Neural cell (in vitro differentiated cells): Measurements from ENCODE around the gene AMD1. TPM values are rescaled to one million over a fixed set of nuclear protein-coding genes. Genes with fewer than 3 reads are reported as not detected.

ENCODE experiments used
- H2AFZ ChIP-seq: fragments of 200-600, 300-800 bp; sonication (generic), shearing (Covaris generic); 2 replicates; pipeline ENCODE4 v1.6.0; 2014; ENCODE audit warnings: low read depth, mild to moderate bottlenecking, antibody characterized with exemption, low read length, moderate library complexity
- H3F3A ChIP-seq: fragments of 200-600 bp; shearing (Covaris generic); 2 replicates; pipeline ENCODE4 v1.6.1; 2016; ENCODE audit warnings: mild to moderate bottlenecking, moderate library complexity, mixed read lengths, antibody characterized with exemption, low read length; ENCODE audit not compliant: insufficient read depth, poor library complexity, severe bottlenecking
- H3K27ac ChIP-seq: fragments of 200-600, 300-800 bp; sonication (generic), shearing (Covaris generic); 2 replicates; pipeline ENCODE4 v1.5.1; 2014; ENCODE audit warnings: mild to moderate bottlenecking, low read length, moderate library complexity
- H3K27me3 ChIP-seq: fragments of 300-800, 200-600 bp; sonication (generic), shearing (Covaris generic); 2 replicates; pipeline ENCODE4 v1.6.0; 2014; ENCODE audit warnings: mild to moderate bottlenecking, low read depth, low read length, moderate library complexity; ENCODE audit not compliant: insufficient read depth
- H3K36me3 ChIP-seq: fragments of 300-800, 200-600 bp; sonication (generic), shearing (Covaris generic); 2 replicates; pipeline ENCODE4 v1.5.1; 2014; ENCODE audit warnings: mild to moderate bottlenecking, antibody characterized with exemption, low read length, moderate library complexity; ENCODE audit not compliant: insufficient read depth
- H3K4me2 ChIP-seq: fragments of 300-800, 200-600 bp; sonication (generic), shearing (Covaris generic); 2 replicates; pipeline ENCODE4 v1.6.0; 2014; ENCODE audit warnings: mild to moderate bottlenecking, low read length
- H3K4me3 ChIP-seq: fragments of 300-800, 200-600 bp; sonication (generic), shearing (Covaris generic); 2 replicates; pipeline ENCODE4 v1.5.1; 2014; ENCODE audit warnings: mild to moderate bottlenecking, low read length, moderate library complexity
- H3K79me2 ChIP-seq: fragments of 200-600 bp; shearing (Covaris generic); replicated peaks from 2 replicates; pipeline ENCODE4 v1.6.0; 2014; ENCODE audit warnings: mild to moderate bottlenecking, low read length, moderate library complexity; ENCODE audit not compliant: insufficient read depth
- H3K9ac ChIP-seq: fragments of 300-800, 200-600 bp; sonication (generic), shearing (Covaris generic); 2 replicates; pipeline ENCODE4 v1.6.1; 2016; ENCODE audit warnings: mild to moderate bottlenecking, low read length, mixed read lengths
- H3K9me2 ChIP-seq: fragments of 200-600 bp; shearing (Covaris generic); 2 replicates; pipeline ENCODE4 v1.6.1; 2016; ENCODE audit warnings: mild to moderate bottlenecking, low read length, mixed read lengths; ENCODE audit not compliant: insufficient read depth
- H3K9me3 ChIP-seq: fragments of 200-600, 300-800 bp; sonication (generic), shearing (Covaris generic); 2 replicates; pipeline ENCODE4 v1.6.1; 2016; ENCODE audit warnings: mild to moderate bottlenecking, mixed run types, low read length, moderate library complexity, mixed read lengths
- H4K20me1 ChIP-seq: fragments of 200-600 bp; shearing (Covaris generic); 2 replicates; pipeline ENCODE4 v1.6.1; 2016; ENCODE audit warnings: mild to moderate bottlenecking, mixed run types; ENCODE audit not compliant: insufficient read depth
- CTCF ChIP-seq: fragments of 450-650 bp; IDR thresholded peaks from 2 replicates; pipeline ENCODE4 v1.5.1; 2014; ENCODE audit warnings: antibody characterized with exemption, mild to moderate bottlenecking, moderate library complexity; ENCODE audit not compliant: poor library complexity, severe bottlenecking
- EP300 ChIP-seq: fragments of 450-650 bp; conservative IDR thresholded peaks from 2 replicates; pipeline ENCODE4 v1.6.1; 2014; ENCODE audit warnings: antibody characterized with exemption, mild to moderate bottlenecking, moderate library complexity; ENCODE audit not compliant: poor library complexity, severe bottlenecking
- EZH2 ChIP-seq: fragments of 200-600, 300-800 bp; shearing (Covaris generic), sonication (generic); IDR thresholded peaks from 2 replicates; pipeline ENCODE4 v1.6.1; 2014; ENCODE audit warnings: antibody characterized with exemption, low read length, borderline replicate concordance, mild to moderate bottlenecking; ENCODE audit not compliant: insufficient read depth, poor library complexity, severe bottlenecking
- MXI1 ChIP-seq: fragments of 450-650 bp; conservative IDR thresholded peaks from 2 replicates; pipeline ENCODE4 v1.6.1; 2014; ENCODE audit warnings: antibody characterized with exemption, mild to moderate bottlenecking; ENCODE audit not compliant: poor library complexity, severe bottlenecking
- POLR2AphosphoS5 ChIP-seq: IDR thresholded peaks from 2 replicates; pipeline ENCODE4 v1.6.1; 2012
- RAD21 ChIP-seq: fragments of 450-650 bp; conservative IDR thresholded peaks from 2 replicates; pipeline ENCODE4 v1.6.1; 2014; ENCODE audit warnings: antibody characterized with exemption, mild to moderate bottlenecking, moderate library complexity
- REST ChIP-seq: IDR thresholded peaks from 2 replicates; pipeline ENCODE4 v1.6.1; 2012; ENCODE audit warnings: borderline replicate concordance
- SMC3 ChIP-seq: fragments of 450-650 bp; conservative IDR thresholded peaks from 2 replicates; pipeline ENCODE4 v1.6.1; 2014; ENCODE audit warnings: antibody characterized with exemption, mild to moderate bottlenecking, moderate library complexity; ENCODE audit not compliant: poor library complexity
- TAF1 ChIP-seq: IDR thresholded peaks from 2 replicates; pipeline ENCODE4 v1.6.1; 2012; ENCODE audit warnings: low read depth
- polyA plus RNA-seq: library from polyadenylated mRNA; depleted of rRNA; stranded (reverse); fragments of >200 nt; gene quantifications from 2 replicates; pipeline ENCODE4 v1.2.3, GENCODE V29; 2014
- small RNA-seq, 3 experiments: library from RNA; depleted of rRNA; stranded (forward); fragments of <200 nt; gene quantifications; one replicate each; pipeline ENCODE3, GENCODE V24; 2012

Gene AMD1
- polyA plus RNA-seq, 1 donor from 2014 or later: 86.5 TPM

GRCh38 chr6:110944681-110945151, 70.1 kb downstream of the AMD1 start:
- no peak for TF ChIP-seq EP300
- TF ChIP-seq RAD21: no peak
- TF ChIP-seq CTCF: no peak
- no peak for TF ChIP-seq EZH2
- no peak for TF ChIP-seq REST
- no peak for TF ChIP-seq MXI1
- TF ChIP-seq POLR2AphosphoS5: no peak
- no peak for TF ChIP-seq SMC3
- no peak for TF ChIP-seq TAF1
- Histone ChIP-seq H3K4me2 (no peak overlapping the region), H3K9ac (no peak overlapping the region)

More at GRCh38 chr6:110944681-110945151, 70.1 kb downstream of the AMD1 start:
- Histone ChIP-seq H3K27me3 (no peaks in the 10 kb centered on the region), H3K9me3 (no peaks in the 10 kb centered on the region), H2AFZ (no peak overlapping the region), H3K9me2 (no peaks in the 10 kb centered on the region), H3K4me3 (no peak overlapping the region), H3F3A (no peaks in the 10 kb centered on the region), H4K20me1 (no peaks in the 10 kb centered on the region), H3K79me2 (no peaks in the 10 kb centered on the region), H3K27ac (no peak overlapping the region), H3K36me3 (no peaks in the 10 kb centered on the region)

Small RNA genes lying within 50 kb of the gene (small RNA-seq; reads per million reads assigned to genes)
- gene RNU6-1115P (0 reads per million in 3 experiments), gene SNORA40C (0 to 0.08 (median 0.03) reads per million in 3 experiments)

Other genes starting within 250 kb of the AMD1 start
- gene CDK19, start 59.3 kb upstream of the AMD1 start, polyA plus RNA-seq: 39.0 and 40.7 TPM in 2 replicates
- 77.8 and 96.2 TPM in 2 replicates for gene GTF3C6, start 83.9 kb downstream of the AMD1 start, polyA plus RNA-seq
- 16.1 TPM in 2 replicates for gene RPF2, start 107.3 kb downstream of the AMD1 start, polyA plus RNA-seq
- 1.5 and 3.7 TPM in 2 replicates for gene SLC16A10, start 212.7 kb downstream of the AMD1 start, polyA plus RNA-seq